ENCODE results near the gene MAVS. TPM values are rescaled to one million over a fixed set of nuclear protein-coding genes. Genes with fewer than 3 reads are reported as not detected.

The MAVS gene
- total RNA-seq, 1 experiment from 2014 or later = 24.2 TPM

DNA sequence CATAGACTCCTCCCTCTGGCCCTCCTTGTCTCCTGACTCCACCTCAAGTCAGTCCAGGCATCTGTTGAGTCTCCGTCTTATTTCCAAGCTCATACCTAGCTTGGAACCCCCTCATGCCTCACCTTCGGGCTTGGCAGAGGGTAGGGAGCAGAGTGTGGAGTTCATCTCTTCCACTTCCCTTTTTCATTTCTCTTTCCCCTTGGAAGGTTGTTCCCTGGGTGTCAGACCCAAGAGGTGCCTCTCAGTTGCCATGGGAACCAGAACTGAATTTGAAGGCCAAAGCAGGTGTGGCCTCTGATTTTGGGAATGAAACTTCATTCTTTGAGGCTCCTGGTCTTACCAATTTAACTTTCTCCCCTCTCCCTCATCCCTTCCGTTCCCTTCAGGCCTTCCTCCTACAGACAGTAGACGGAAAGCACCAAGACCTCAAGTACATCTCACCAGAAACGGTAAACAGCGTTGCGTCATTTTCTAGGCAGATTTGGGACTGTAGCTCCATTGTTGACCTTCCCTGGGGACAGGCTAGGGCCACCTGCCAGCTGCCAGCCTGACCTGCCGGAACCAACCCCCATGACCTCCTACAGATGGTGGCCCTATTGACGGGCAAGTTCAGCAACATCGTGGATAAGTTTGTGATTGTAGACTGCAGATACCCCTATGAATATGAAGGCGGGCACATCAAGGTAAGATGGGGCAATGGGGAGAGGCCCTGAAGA, 44.0 kb upstream of the MAVS start:
- Histone ChIP-seq H3K4me2 (ENCODE audit: insufficient read depth, insufficient read length, low read length) (no peak overlapping the region), H4K5ac (ENCODE audit: insufficient read length, low read depth, low read length) (no peak overlapping the region), H3K4ac (ENCODE audit: low read depth, low read length) (no peak overlapping the region), H3K23ac (ENCODE audit: insufficient read length, low read depth, low read length) (no peak overlapping the region), H3K9ac (ENCODE audit: extremely low read depth, insufficient read length, low read length) (no peak overlapping the region), H4K20me1 (ENCODE audit: control insufficient read depth, insufficient read depth, insufficient read length) (no peaks in the 10 kb centered on the region), H3K18ac (ENCODE audit: insufficient read length, low read depth, low read length) (no peak overlapping the region), H3K79me1 (ENCODE audit: insufficient read depth, low read depth, low read length, poor library complexity, severe bottlenecking) (no peaks in the 10 kb centered on the region), H3K9me3 (ENCODE audit: control insufficient read depth, low read depth, low read length) (no peaks in the 10 kb centered on the region), H2BK12ac (ENCODE audit: insufficient read length, low read depth, low read length) (no peak overlapping the region), H3K27me3 (ENCODE audit: insufficient read depth, low read length) (no peaks in the 10 kb centered on the region), H2AK5ac (ENCODE audit: insufficient read length, low read length) (no peak overlapping the region), H2AFZ (ENCODE audit: low read length) (no peak overlapping the region), H2BK15ac (ENCODE audit: low read depth, low read length) (no peak overlapping the region), H3K56ac (ENCODE audit: insufficient read length, low read depth, low read length) (no peak overlapping the region), H3K4me1 (ENCODE audit: insufficient read depth, low read length) (peaks cover 2% of the 10 kb centered on the region), H4K91ac (ENCODE audit: insufficient read length, low read depth, low read length) (no peak overlapping the region), H3K14ac (ENCODE audit: insufficient read depth, low read length) (no peak overlapping the region), H3T11ph (ENCODE audit: low read length) (no peak overlapping the region), H3K79me2 (ENCODE audit: insufficient read depth, low read length) (no peaks in the 10 kb centered on the region), H3K27ac (ENCODE audit: insufficient read length, low read depth, low read length) (no peak overlapping the region), H3K23me2 (ENCODE audit: insufficient read length, low read depth, low read length, poor library complexity, severe bottlenecking) (peaks cover 8% of the 10 kb centered on the region), H2BK5ac (ENCODE audit: insufficient read length, low read length) (no peak overlapping the region), H2BK120ac (ENCODE audit: low read depth, low read length, poor library complexity, severe bottlenecking) (no peak overlapping the region), H2BK20ac (ENCODE audit: low read depth, low read length, poor library complexity, severe bottlenecking) (no peak overlapping the region), H4K8ac (replicated peaks; ENCODE audit: insufficient read length, low read depth, low read length) (no peak overlapping the region)
- H3K27me3 Mint-ChIP-seq (ENCODE audit: low read depth) = no peaks in the 10 kb centered on the region; the same call in 1 of the 2 replicates
- WGBS (ENCODE audit: extremely low coverage, insufficient read length, low lambda C conversion rate) = no CpG with 5 or more reads among the region's 11 CpGs
- H3K9me3 Mint-ChIP-seq = no peaks in the 10 kb centered on the region
- peaks cover 42 to 57% of the 10 kb centered on the region in 2 experiments for H3K4me1 Mint-ChIP-seq
- TF ChIP-seq, protein P1, sequence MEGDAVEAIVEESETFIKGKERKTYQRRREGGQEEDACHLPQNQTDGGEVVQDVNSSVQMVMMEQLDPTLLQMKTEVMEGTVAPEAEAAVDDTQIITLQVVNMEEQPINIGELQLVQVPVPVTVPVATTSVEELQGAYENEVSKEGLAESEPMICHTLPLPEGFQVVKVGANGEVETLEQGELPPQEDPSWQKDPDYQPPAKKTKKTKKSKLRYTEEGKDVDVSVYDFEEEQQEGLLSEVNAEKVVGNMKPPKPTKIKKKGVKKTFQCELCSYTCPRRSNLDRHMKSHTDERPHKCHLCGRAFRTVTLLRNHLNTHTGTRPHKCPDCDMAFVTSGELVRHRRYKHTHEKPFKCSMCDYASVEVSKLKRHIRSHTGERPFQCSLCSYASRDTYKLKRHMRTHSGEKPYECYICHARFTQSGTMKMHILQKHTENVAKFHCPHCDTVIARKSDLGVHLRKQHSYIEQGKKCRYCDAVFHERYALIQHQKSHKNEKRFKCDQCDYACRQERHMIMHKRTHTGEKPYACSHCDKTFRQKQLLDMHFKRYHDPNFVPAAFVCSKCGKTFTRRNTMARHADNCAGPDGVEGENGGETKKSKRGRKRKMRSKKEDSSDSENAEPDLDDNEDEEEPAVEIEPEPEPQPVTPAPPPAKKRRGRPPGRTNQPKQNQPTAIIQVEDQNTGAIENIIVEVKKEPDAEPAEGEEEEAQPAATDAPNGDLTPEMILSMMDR (conservative IDR thresholded peaks at IDR 0.05) = no peak
- H3K4me3 Mint-ChIP-seq = peak overlapping the region in 1 of 2 experiments; percentile 9; a peak in 1 of 5 replicates
- no peak for DNase-seq
- H3K36me3 Mint-ChIP-seq (ENCODE audit: insufficient read depth in 1 of 3, low read depth in 3 of 3) = peaks cover 32 to 55% (median 48%) of the 10 kb centered on the region in 3 experiments
- no peak overlapping the region; a peak in 3 of 7 replicates for H3K27ac Mint-ChIP-seq
